ENCODE measurements around the gene IL1RAPL1. TPM values are rescaled to one million over a fixed set of nuclear protein-coding genes. Genes with fewer than 3 reads are reported as not detected.

The IL1RAPL1 gene
- total RNA-seq, 2 experiments from 2014 or later: not detected

DNA sequence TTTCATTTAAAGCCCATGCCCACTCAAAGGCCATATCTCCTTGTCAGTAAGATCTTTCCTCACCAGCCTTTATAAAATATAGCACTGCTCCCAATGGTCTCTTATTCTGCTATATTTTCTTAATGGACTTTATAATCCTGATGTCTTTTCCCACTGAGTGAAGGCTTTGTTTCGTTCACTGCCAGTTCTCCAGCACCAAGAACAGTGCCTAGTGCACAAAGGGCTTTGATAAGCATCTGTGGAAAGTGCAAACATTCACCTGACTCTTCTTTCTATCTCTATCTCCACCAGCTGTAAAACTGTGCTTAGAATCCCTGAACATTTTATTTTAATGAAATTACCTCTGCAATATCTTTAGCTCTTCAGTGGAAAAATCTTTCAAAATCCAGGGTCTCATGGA lies 1054.2 kb downstream of the IL1RAPL1 start:
- Histone ChIP-seq H3K4me3 (ENCODE audit: low read length) (no peak overlapping the region), H3K27me3 (ENCODE audit: control insufficient read depth in 1 of 2, insufficient read depth in 2 of 2, low read length in 2 of 2) (no peaks in the 10 kb centered on the region), H3K4me1 (ENCODE audit: insufficient read depth, low read length) (no peaks in the 10 kb centered on the region), H3K9me3 (ENCODE audit: control insufficient read depth in 1 of 2, insufficient read depth in 1 of 2, low read length in 2 of 2) (peaks cover 0 to 3% of the 10 kb centered on the region in 2 experiments), H3K27ac (ENCODE audit: low read depth in 1 of 2, low read length in 2 of 2) (no peak overlapping the region), H3K36me3 (ENCODE audit: insufficient read depth, low read length) (no peaks in the 10 kb centered on the region)
- POLR2A ChIA-PET: no interaction called here
- H3K27ac Mint-ChIP-seq: no peak overlapping the region
- peaks cover 3% of the 10 kb centered on the region for H3K9me3 Mint-ChIP-seq
- TF ChIP-seq, protein P1, sequence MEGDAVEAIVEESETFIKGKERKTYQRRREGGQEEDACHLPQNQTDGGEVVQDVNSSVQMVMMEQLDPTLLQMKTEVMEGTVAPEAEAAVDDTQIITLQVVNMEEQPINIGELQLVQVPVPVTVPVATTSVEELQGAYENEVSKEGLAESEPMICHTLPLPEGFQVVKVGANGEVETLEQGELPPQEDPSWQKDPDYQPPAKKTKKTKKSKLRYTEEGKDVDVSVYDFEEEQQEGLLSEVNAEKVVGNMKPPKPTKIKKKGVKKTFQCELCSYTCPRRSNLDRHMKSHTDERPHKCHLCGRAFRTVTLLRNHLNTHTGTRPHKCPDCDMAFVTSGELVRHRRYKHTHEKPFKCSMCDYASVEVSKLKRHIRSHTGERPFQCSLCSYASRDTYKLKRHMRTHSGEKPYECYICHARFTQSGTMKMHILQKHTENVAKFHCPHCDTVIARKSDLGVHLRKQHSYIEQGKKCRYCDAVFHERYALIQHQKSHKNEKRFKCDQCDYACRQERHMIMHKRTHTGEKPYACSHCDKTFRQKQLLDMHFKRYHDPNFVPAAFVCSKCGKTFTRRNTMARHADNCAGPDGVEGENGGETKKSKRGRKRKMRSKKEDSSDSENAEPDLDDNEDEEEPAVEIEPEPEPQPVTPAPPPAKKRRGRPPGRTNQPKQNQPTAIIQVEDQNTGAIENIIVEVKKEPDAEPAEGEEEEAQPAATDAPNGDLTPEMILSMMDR (IDR thresholded peaks at IDR 0.05): no peak
- H3K4me1 Mint-ChIP-seq (ENCODE audit: low read depth): no peaks in the 10 kb centered on the region
- intact Hi-C loops (cut with DNase I, micrococcal nuclease): no loop called here
- ATAC-seq (ENCODE audit: poor library complexity) (no peak), DNase-seq (no peak)
- CTCF ChIA-PET: no interaction called here
- H3K36me3 Mint-ChIP-seq (ENCODE audit: low read depth): no peaks in the 10 kb centered on the region
- H3K4me3 Mint-ChIP-seq: no peak overlapping the region
- no peaks in the 10 kb centered on the region for H3K27me3 Mint-ChIP-seq

- no peak overlapping the region for H3K4me3 Mint-ChIP-seq
- H3K36me3 Mint-ChIP-seq (ENCODE audit: low read depth): no peaks in the 10 kb centered on the region
- H3K9me3 Mint-ChIP-seq: peaks cover 3% of the 10 kb centered on the region
- H3K4me1 Mint-ChIP-seq (ENCODE audit: low read depth): no peaks in the 10 kb centered on the region
- ChIA-PET CTCF (no interaction called here), POLR2A (no interaction called here)
- DNase-seq (no peak), ATAC-seq (ENCODE audit: poor library complexity) (no peak)
- H3K27me3 ChIP-seq (ENCODE audit: control insufficient read depth in 1 of 2, insufficient read depth in 2 of 2, low read length in 2 of 2): no peaks in the 10 kb centered on the region
- no peak overlapping the region for H3K27ac Mint-ChIP-seq
- H3K9me3 ChIP-seq (ENCODE audit: control insufficient read depth in 1 of 2, insufficient read depth in 1 of 2, low read length in 2 of 2): peaks cover 0 to 3% of the 10 kb centered on the region in 2 experiments
- H3K4me1 ChIP-seq (ENCODE audit: insufficient read depth, low read length): no peaks in the 10 kb centered on the region
- no peak overlapping the region for H3K4me3 ChIP-seq (ENCODE audit: low read length)
- TF ChIP-seq, protein P1 (IDR thresholded peaks at IDR 0.05): no peak
- no peak overlapping the region for H3K27ac ChIP-seq (ENCODE audit: low read depth in 1 of 2, low read length in 2 of 2)
- no peaks in the 10 kb centered on the region for H3K36me3 ChIP-seq (ENCODE audit: insufficient read depth, low read length)
- intact Hi-C loops (cut with DNase I, micrococcal nuclease): no loop called here
- no peaks in the 10 kb centered on the region for H3K27me3 Mint-ChIP-seq
Observed at GRCh38 chrX:29643181-29643580, 1055.9 kb downstream of the IL1RAPL1 start.

GRCh38 chrX:29648161-29648560 lies 1060.9 kb downstream of the IL1RAPL1 start:
- intact Hi-C loops (cut with DNase I, micrococcal nuclease): no loop called here
- no peak for DNase-seq
- POLR2A ChIA-PET: no interaction called here
- Histone ChIP-seq H3K9me3 (ENCODE audit: control insufficient read depth in 1 of 2, insufficient read depth in 1 of 2, low read length in 2 of 2) (peaks cover 0 to 3% of the 10 kb centered on the region in 2 experiments), H3K4me3 (ENCODE audit: low read length) (no peak overlapping the region), H3K36me3 (ENCODE audit: insufficient read depth, low read length) (no peaks in the 10 kb centered on the region), H3K27me3 (ENCODE audit: control insufficient read depth in 1 of 2, insufficient read depth in 2 of 2, low read length in 2 of 2) (no peaks in the 10 kb centered on the region), H3K27ac (ENCODE audit: low read depth in 1 of 2, low read length in 2 of 2) (no peak overlapping the region), H3K4me1 (ENCODE audit: insufficient read depth, low read length) (no peaks in the 10 kb centered on the region)
- TF ChIP-seq, protein P1 (IDR thresholded peaks at IDR 0.05): no peak
- no peak for ATAC-seq (ENCODE audit: poor library complexity)
- H3K27me3 Mint-ChIP-seq: no peaks in the 10 kb centered on the region
- H3K9me3 Mint-ChIP-seq: no peaks in the 10 kb centered on the region
- no peaks in the 10 kb centered on the region for H3K4me1 Mint-ChIP-seq (ENCODE audit: low read depth)
- no peak overlapping the region for H3K4me3 Mint-ChIP-seq
- H3K27ac Mint-ChIP-seq: no peak overlapping the region
- CTCF ChIA-PET: no interaction called here
- no peaks in the 10 kb centered on the region for H3K36me3 Mint-ChIP-seq (ENCODE audit: low read depth)

All from CD4-positive, alpha-beta T cell (primary cell).